HG02759 (cell line): ENCODE results near the gene SLPI.

Experiments
- ATAC-seq: cut with Tn5 transposase; IDR thresholded peaks from one replicate; pipeline ENCODE4 v1.9.1; 2021; ENCODE audit warnings: mild to moderate bottlenecking, moderate library complexity; ENCODE audit not compliant: unreplicated experiment

SLPI gene

GRCh38 chr20:45254383-45255262 lies at the start of gene SLPI:
Gene SLPI, minus strand, starts transcription at chr20:45254564. Its CDS starts 21 bp downstream, at chr20:45254543.
- no peak for ATAC-seq

- ATAC-seq: no peak
Measured at GRCh38 chr20:45303586-45304463, 49.5 kb upstream of the SLPI start.

GRCh38 chr20:45301824-45302271 lies 47.5 kb upstream of the SLPI start:
- ATAC-seq: no peak

DNA sequence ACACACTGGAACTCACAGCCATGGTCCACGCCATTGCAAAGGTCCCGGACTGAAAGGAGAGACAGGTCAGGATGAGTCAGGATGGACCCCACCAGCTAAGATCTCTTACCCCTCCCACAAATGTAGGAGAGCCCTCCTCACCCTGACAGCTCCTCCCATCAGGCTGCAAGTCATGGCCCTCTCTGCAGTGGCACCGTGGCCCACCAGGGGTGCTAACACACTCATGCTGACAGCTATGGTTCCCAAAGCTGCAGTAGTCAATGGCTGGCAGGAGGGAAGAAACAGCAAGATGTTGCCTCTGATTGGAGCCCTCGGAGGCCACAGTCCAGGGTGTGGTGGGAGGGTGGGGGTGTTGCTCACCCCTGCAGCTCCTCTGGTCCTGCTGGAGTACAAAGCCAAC lies 46.6 kb upstream of the SLPI start:
- peak; percentile 67 for ATAC-seq

DNA sequence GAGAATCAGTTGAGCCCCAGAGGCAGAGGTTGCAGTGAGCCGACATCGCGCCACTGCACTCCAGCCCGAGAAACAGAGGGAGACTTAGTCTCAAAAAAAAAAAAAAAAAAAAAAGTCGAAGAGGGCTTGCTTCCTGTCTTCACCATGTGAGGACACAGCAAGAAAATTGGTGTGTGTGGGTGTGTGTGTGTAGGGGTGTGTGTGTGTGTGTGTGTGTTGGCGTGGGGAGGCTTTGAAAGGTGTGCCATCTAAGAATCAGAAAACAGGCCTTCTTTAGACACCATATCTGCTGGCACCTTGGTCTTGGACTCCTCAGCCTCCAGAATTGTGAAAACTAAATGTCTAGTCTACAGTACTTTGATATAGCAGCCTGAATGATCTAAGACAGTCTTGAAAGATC lies 45.4 kb upstream of the SLPI start:
- ATAC-seq: no peak

- ATAC-seq: no peak
Measured at GRCh38 chr20:45297786-45298497, 43.6 kb upstream of the SLPI start.

- no peak for ATAC-seq
Measured at GRCh38 chr20:45294659-45295058, 40.3 kb upstream of the SLPI start.

GRCh38 chr20:45294003-45294368 lies 39.6 kb upstream of the SLPI start:
- no peak for ATAC-seq

DNA sequence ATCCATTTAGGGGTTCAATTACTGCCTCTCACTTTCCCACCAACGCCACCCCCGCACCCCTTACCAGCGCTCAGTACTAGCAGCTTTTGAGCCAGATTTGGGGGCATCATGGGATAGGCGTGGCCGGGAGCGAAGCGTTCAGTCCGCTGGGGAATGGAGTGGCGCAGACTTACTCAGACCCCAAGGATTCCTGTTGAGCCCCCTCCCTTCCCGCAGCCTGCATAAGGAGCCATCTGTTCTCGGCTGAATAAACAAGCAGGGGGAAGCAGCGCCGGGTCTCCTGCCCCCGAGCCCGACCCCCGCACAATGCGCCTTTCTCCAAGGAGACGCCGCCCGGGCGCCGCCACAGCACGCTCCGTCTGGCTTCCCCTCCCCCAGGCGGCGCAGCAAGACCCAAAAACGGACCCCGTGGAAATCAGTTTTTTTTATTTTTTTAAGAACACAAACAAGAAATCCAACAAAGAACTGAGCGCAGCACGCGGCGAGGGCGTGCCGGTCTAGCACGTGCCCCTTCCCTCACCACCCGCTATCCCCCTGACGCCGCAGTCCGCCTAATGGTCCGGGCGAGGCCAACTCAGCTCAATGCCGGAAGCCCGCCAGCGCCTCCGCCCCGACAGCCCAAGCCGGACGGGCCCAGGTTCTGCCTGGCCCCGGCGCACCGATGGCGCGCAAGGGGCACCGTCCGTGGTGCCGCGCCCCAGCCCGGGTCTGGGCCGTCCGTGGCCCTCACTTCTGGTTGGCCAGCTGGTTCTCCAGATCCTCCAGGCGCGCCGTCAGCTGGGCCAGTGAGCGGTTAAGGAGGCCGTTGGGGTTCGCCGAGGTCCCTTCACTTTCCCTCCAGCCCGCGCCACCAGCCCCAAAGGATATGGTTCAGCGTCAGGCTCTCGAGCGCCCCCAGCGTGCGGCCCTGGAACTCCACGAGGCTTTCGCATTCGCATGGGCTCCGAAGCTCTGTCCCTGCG lies 39.0 kb upstream of the SLPI start:
- peak; percentile 77 for ATAC-seq

DNA sequence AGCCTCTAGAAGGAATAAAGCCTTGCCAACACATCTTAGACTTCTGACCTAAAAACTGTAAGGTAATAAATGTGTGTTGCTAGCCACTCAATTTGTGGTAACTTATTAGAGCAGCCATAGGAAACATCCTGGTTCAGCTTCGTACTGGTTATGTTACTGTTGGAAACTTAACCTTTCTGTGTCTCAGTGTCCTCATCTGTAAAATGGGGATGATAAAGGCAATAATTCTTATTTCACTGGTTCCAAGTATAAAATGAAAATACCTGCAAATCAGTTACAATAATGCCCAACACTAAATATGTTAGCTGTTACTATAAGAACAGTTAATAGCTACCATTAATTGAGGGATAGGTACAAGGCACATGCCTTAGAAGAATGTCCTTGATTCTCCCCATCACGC lies 38.0 kb upstream of the SLPI start:
- ATAC-seq: no peak

- no peak for ATAC-seq
Measured at GRCh38 chr20:45291526-45291925, 37.2 kb upstream of the SLPI start.

DNA sequence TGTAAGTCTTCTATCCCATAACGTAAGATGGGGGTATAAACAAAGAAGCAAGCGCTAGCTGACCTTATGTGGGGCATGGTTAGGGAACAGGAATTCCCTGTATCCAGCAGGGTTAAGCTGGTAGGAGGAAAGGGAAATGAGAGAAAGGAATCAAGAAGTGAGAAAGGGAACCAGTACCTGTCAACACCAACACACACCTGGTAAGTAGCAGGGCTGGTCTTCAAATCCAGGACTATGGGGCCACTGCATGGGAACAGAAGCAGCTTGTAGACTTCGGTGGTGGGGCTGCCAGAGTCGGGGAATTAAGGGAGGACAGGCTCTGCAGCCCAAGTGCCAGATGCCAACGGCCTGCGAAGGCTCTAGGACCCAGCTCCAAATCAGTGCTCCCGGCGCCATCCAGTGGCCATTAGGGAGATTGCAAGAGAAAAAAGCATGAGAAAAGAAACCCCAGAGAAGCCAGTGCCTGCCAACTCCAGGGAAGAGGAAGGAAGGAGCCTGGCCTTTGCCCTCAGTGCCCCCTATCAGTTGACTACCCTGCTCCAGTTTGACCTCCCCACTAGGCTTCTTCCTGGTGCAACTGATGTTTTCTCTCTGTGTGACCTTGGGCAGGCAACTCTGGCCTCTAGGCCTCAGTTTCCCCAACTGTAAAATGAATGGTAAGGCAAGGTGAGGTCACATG lies 36.5 kb upstream of the SLPI start:
- no peak for ATAC-seq

DNA sequence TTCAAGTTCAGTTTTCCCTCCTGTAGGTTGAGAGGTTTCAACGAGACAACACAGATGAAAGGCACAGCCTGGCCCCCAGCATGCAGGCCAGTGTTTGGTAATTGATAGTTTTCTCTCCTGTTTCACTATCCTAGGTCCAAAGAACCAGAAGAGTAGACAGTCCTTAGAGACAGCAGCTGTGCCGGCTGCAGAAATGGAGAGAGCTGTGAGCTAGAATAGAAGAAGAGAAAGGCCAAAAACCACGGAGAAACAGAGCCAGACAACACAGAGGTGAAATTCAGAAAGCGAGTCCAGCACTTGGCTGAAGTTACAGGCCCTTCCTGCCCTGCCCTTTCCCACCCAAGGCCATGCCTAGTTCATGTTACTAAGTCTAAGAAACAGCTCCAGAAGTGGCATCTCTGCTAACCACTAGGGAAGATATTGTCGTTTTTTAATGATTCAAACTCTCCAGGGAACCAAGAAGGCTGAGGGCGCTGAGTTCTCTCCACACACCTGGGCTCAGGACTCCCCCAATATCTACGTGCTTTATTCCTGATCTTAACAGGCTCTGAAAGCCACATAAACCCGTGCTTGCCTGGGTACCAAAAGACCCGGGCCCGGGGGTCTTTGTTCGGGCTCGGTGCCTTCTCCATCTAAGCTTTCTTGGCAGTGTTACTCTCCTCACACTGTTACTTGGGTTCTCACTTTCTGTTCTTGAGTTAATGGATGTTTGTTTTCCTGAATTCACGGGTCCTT lies 35.7 kb upstream of the SLPI start:
- ATAC-seq: no peak

DNA sequence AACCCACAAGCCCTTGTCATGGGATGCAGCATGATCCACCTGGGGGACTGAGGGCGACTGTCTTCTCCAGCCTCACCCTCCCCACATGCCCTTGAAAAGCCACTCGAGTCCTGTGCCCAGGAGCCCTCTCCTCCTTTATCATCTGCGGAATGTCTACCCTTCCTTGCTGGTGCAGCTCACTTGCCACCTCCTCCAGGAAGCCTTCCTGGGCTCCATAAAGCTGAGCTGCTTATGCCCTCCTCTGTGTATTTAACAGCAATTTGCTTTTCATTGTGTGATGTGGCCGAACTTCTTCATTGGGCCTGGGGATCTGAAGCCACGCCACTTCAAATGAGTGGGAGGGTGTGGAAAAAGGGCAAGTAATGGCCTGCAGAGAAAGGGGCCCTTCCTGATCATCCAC lies 34.5 kb upstream of the SLPI start:
- no peak for ATAC-seq

DNA sequence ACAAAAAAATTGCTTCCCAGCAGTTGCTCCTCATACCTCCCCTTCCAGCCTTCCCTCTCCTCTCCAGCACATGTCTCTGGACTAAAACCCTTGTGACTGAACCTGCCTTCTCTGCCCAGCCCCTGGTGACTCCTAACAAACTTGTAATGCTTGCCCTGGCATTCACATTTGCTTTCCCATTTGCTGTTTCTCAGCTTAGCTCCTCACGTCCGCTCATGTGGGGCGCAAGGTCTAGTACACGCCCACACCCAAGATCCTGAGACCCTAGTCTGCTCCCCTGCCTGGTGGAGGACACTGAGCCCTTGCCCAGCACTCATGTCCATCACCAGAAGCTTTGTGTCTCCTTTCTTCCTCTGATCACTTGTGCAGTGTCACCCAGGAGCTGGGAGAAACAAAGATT lies 34.0 kb upstream of the SLPI start:
- ATAC-seq: no peak

DNA sequence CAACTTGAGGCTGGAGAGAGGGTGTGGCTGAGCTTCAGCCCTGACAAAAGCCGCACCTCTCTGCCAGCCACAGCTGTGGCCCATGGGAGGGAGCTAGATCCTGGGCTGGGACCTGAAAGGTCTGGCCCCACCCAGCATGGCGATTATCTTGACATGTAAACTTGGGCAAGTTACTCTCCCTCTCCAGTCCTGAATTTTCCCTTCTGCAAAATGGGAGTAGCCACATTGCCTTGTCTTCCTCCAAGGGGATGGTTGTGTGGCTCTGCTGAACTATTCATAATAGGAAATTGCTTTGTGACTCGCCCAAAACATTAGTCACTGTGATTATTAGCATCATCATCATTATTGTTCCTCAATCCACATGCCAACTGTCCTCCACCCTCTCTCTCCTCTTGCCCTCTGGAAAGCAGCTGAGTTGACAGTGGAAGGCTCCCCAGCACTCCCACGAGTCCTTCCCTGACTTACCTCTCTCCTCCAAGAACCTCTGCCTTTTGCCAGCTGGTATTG lies 29.2 kb upstream of the SLPI start:
- no peak for ATAC-seq

GRCh38 chr20:45282700-45283550 lies 28.6 kb upstream of the SLPI start:
- ATAC-seq: no peak

DNA sequence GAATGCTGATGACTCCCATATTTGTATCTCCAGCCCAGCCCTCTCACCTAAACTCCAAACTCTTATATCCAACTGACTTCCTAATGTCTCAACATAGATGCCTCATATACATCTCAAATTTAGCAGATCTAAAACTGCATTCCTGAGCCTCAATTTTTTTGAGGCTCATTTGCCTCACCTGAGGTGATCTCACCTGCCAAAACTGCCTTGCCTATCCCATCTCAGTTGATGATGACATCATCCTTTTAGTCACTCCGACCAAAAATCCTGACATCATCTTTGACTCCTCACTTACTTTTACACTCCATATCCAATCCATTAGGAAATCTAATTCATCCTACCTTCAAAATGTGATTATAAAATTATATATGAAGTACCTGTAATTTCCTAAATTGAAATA lies 25.6 kb upstream of the SLPI start:
- ATAC-seq: no peak
